Peyer's patch (tissue), 4 donors: ENCODE measurements around the gene NXT1.

ENCODE experiments used
- POLR2A ChIP-seq, 2 donors: fragments of 450-650 bp; IDR thresholded peaks; one replicate each; pipeline ENCODE4 v1.5.1; 2017; ENCODE audit warnings: antibody characterized with exemption in 2 of 2, mild to moderate bottlenecking in 2 of 2, moderate library complexity in 2 of 2
- TF ChIP-seq, protein P1 (sequence below), 6 experiments: fragments of 450-650 bp in 4 of 6; fragments of 200-600 bp in 2 of 6; sonication (generic) in 1 of 6; IDR thresholded peaks; one replicate each; pipeline ENCODE4 v1.5.1; 2017 to 2019; ENCODE audit warnings: antibody characterized with exemption in 6 of 6, mild to moderate bottlenecking in 3 of 6, moderate library complexity in 1 of 6

DNA sequence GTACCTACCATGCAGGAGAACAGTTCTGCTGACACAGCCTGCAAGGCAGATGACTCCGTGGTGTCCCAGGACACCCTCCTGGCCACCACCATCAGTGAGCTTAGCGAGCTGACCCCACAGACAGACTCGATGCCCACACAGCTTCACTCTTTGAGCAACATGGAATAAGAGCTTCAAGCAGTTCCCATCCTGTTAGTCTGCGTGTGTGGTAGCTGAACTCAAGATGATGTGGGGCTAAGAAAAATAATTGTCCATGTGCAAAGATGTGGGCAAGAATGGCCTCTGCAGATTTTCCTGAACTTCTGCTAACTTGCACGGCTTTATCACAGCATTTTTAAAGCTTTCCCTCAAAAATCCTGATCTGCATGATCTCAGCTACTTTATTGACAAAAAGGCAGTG is 19.7 kb downstream of the NXT1 start:
- TF ChIP-seq, protein P1, sequence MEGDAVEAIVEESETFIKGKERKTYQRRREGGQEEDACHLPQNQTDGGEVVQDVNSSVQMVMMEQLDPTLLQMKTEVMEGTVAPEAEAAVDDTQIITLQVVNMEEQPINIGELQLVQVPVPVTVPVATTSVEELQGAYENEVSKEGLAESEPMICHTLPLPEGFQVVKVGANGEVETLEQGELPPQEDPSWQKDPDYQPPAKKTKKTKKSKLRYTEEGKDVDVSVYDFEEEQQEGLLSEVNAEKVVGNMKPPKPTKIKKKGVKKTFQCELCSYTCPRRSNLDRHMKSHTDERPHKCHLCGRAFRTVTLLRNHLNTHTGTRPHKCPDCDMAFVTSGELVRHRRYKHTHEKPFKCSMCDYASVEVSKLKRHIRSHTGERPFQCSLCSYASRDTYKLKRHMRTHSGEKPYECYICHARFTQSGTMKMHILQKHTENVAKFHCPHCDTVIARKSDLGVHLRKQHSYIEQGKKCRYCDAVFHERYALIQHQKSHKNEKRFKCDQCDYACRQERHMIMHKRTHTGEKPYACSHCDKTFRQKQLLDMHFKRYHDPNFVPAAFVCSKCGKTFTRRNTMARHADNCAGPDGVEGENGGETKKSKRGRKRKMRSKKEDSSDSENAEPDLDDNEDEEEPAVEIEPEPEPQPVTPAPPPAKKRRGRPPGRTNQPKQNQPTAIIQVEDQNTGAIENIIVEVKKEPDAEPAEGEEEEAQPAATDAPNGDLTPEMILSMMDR (IDR thresholded peaks at IDR 0.05): no peak
- TF ChIP-seq POLR2A (IDR thresholded peaks at IDR 0.05): no peak
